CD1c-positive myeloid dendritic cell (primary cell): ENCODE measurements around the gene JAZF1.
"Not testable (repeated sequence)": the region's sequence is repeated elsewhere in the genome, so short reads cannot be mapped to it uniquely, and the experiment has no call there.

Experiments used
- DNase-seq: peaks from one replicate; pipeline ENCODE4 v3.0.0-alpha.2; 2016; ENCODE audit errors: extremely low spot score

Gene JAZF1

DNA sequence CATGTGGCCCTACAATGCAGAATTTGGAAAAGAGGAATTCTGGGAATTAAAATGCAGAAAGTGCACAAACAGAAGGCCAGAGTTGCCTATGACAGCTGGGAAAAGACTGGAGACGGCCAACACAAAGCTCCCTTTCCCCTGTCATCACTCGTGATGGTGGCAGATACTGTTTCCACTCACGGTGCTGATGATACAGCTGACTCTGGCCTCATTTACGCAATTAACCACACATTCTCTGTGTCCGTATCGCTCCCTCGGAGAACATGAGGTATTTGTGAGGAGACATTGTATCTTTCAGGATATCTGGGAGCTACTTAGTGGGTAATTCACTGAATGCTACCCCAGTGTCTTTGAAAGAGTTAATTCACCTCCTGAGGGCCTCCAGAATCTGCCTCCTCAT, 267.8 kb downstream of the JAZF1 start:
- DNase-seq, result no peak

DNA sequence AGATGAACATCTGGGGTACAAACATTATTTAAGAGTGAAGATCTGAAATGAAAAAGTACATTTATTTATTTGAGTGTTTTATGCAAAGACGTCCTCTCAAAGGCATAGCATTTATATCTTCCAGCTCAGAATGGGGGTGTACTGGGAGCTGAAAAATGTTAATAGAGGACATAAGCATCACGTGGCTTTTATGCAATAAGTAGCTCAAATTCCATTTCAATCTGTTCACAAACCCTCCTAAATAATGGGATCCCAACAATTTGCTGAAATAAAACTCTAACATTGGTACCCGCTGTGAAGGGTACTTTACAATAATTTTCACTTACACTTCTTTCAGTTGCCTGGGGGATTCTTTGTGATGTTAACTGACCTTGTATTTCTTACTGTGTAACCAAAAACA, 268.7 kb downstream of the JAZF1 start:
- DNase-seq, result no peak

- DNase-seq, result no peak
Observed at GRCh38 chr7:27910326-27910725, 270.3 kb downstream of the JAZF1 start.

- DNase-seq, result no peak
Observed at GRCh38 chr7:27908534-27909165, 271.9 kb downstream of the JAZF1 start.

GRCh38 chr7:27906385-27907091, 274.1 kb downstream of the JAZF1 start:
- no peak for DNase-seq

- DNase-seq, result no peak
Observed at GRCh38 chr7:27905951-27906350, 274.6 kb downstream of the JAZF1 start.

- peak; percentile 91 for DNase-seq
Observed at GRCh38 chr7:27901028-27901760, 279.4 kb downstream of the JAZF1 start.

DNA sequence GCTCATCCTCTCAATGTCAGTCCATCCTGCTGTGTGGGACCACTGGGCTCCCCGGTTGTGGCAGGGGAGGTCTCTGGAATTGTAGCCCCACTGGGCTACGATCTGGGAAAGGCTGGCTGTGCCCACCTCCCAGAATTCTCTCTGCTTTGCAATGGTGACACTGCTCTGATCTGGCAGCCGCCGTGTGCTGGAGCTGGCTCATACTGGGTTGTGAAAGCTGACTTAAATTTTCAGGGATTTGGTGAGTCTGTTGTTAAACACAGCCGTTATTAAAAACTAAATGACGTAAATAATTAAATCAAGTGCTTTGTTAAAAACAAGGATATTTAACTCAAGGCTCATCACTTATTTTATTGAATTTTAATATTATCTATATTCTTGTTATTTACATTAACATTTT, 280.6 kb downstream of the JAZF1 start:
- DNase-seq, result no peak

GRCh38 chr7:27899601-27900000, 281.0 kb downstream of the JAZF1 start:
- DNase-seq, result peak; percentile 51

- no peak for DNase-seq
Observed at GRCh38 chr7:27897441-27897847, 283.2 kb downstream of the JAZF1 start.

DNA sequence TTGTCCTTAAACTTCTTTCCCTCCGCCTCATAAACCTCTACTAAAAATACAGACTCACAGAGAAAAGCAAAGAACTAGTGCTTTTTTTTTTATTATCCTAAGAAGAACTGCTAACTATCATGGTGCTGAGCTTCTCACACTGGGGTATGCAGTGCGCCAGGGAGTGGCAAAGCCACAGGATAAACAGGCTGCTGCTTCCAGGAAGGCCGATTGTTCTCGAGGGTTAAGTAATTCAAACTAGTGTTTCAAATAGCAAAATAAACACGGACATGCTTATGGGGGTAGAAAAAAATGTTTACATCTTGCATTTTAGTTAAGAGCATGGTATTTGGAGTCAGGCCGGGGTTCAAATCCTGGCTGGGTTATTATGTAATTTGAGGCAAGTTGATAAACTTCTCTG, 283.6 kb downstream of the JAZF1 start:
- DNase-seq, result no peak

DNA sequence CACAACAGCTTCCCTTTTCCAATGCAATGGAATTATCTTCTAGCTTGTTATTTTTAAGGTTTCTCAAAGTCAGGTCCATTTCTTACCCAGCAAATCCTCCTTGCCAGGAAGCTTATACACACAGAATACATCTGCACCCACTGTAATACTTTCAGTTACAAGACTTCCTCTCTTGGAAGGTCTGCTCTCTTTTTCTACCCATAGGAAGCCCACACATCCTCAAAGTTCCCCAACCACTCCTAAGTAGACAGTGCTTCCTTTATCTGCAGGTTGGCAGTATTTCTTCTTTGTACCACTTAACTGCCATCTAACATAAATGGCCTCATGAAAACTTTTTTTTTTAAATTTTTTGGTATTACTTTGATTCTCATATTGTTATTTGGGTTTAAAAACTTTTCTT, 285.0 kb downstream of the JAZF1 start:
- DNase-seq, result peak; percentile 71

GRCh38 chr7:27890205-27890849, 290.3 kb downstream of the JAZF1 start:
- DNase-seq, result no peak

- DNase-seq, result no peak
Observed at GRCh38 chr7:27889800-27890199, 290.8 kb downstream of the JAZF1 start.

DNA sequence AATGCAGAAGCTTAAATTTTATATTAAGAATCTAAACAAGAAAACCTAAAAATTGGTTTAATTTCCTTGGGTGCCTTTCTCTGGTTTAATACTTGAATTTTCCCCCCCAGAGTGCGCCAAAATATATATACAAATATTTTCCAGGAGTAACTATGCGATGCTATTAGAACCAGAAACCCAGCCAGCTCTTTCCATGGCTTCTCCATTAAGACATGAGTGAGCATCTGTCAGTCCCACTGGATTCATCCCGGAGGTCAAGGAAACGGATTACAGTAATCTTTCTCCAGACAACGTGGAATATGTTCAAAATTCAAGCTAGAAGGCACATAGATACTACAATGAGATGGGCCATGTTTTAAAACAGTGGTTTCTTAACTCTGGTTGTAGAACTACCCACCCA, 291.9 kb downstream of the JAZF1 start:
- DNase-seq, result no peak

- not testable (repeated sequence) for DNase-seq
Observed at GRCh38 chr7:27886710-27887109, 293.9 kb downstream of the JAZF1 start.

- no peak for DNase-seq
Observed at GRCh38 chr7:27885652-27886051, 294.9 kb downstream of the JAZF1 start.

- DNase-seq, result no peak
Observed at GRCh38 chr7:27883696-27884095, 296.9 kb downstream of the JAZF1 start.

GRCh38 chr7:27876756-27877155, 303.8 kb downstream of the JAZF1 start:
- no peak for DNase-seq

DNA sequence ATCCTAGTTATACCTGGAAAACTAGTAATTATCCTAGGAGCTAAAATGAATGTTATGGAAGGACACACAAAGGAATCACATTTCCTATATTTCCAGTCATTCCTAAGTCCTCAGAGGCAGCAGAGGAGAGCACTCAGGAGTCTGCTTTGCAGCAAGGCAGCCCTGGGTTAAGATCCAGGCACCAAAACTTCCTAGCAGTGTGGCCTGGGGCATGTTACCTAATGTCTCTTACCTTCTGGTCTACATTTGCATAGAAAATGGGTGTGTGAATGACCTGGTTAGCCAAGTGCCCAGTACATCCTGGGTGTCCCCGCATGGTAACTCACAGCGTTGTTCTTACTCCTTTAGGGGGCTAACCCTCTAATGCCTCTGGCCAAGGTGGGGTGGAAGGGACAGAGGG, 304.8 kb downstream of the JAZF1 start:
- DNase-seq, result no peak

- DNase-seq, result no peak
Observed at GRCh38 chr7:27875061-27875460, 305.5 kb downstream of the JAZF1 start.
